Activated T-cell treated with anti-CD3 and anti-CD28 coated beads for 48 hours (primary cell): ENCODE data around the gene STAB2.

ENCODE experiments used
- DNase-seq: peaks from one replicate; pipeline ENCODE4 v3.0.0-alpha.2; 2020; ENCODE audit warnings: low read depth

The STAB2 gene, protein sequence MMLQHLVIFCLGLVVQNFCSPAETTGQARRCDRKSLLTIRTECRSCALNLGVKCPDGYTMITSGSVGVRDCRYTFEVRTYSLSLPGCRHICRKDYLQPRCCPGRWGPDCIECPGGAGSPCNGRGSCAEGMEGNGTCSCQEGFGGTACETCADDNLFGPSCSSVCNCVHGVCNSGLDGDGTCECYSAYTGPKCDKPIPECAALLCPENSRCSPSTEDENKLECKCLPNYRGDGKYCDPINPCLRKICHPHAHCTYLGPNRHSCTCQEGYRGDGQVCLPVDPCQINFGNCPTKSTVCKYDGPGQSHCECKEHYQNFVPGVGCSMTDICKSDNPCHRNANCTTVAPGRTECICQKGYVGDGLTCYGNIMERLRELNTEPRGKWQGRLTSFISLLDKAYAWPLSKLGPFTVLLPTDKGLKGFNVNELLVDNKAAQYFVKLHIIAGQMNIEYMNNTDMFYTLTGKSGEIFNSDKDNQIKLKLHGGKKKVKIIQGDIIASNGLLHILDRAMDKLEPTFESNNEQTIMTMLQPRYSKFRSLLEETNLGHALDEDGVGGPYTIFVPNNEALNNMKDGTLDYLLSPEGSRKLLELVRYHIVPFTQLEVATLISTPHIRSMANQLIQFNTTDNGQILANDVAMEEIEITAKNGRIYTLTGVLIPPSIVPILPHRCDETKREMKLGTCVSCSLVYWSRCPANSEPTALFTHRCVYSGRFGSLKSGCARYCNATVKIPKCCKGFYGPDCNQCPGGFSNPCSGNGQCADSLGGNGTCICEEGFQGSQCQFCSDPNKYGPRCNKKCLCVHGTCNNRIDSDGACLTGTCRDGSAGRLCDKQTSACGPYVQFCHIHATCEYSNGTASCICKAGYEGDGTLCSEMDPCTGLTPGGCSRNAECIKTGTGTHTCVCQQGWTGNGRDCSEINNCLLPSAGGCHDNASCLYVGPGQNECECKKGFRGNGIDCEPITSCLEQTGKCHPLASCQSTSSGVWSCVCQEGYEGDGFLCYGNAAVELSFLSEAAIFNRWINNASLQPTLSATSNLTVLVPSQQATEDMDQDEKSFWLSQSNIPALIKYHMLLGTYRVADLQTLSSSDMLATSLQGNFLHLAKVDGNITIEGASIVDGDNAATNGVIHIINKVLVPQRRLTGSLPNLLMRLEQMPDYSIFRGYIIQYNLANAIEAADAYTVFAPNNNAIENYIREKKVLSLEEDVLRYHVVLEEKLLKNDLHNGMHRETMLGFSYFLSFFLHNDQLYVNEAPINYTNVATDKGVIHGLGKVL (N-terminal part only)

DNA sequence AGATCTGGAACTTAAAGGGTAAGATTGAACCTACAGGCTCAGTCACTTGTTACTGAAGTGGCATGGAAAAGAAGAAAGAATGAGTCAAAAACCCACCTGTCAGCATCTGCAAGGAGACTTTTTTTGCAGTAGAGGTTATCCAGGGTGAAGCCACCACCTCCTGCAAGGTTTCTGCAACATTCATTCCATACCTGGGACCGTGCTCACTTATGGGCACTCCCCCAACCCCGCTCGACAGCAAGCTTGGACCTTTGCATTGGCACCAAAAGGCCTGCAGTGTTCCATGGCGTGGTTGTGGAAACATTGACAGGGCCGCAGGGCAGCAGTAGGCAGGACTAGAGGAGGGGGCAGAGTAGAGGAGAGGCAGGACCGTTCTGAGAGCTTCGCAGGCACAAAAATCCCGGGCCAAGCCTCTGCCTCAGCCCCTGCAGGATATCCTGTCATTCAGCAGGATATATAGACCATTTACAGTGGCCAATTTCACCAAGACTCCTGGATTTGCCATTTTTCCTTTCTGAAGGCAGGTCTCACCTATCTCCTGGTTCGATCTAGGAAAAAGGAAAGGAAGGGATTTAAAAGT lies at the start of gene STAB2:
Gene STAB2, plus strand, starts transcription at position 483 of the 580 bp plus-strand sequence. CDS start 204 bp downstream, outside the sequence.
- no peak for DNase-seq

DNA sequence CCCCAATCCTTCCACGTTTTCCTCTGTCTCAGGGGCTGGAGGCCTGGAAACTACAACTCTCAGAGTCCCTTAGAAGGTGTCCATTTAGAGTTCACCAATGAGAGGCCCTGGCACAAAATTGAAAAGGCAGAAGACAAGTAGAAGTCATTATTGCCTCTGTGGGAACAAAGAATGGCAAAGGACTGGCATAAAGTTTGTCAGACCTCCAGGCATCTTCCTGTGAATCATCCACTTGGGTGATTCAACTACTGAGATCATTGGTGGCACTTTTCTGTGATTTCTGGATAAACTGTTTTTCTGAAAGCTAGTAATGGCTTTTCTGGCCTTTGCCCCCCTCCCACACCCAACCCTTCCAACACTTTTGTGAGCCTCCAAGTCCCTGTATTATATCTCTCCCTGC lies 48.7 kb upstream of the STAB2 start:
- DNase-seq = no peak

DNA sequence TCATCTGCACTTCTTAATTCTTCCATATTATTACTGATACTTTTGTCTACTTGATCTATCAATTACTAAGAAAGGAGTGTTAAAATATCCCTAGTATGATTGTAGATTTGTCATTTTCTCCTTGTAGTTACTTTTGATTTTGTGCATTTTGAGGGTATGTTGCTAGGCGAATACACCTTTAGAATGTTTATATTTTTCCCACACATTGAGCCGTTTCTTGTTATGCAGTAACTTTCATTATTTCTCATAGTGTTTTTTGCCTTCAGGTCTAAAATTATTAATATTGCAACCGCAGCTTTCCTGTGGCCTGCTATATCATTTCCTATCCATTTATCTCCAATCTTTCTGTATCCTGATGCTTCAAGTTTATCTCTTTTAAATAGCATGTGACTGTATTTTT lies 46.8 kb upstream of the STAB2 start:
- DNase-seq = no peak

DNA sequence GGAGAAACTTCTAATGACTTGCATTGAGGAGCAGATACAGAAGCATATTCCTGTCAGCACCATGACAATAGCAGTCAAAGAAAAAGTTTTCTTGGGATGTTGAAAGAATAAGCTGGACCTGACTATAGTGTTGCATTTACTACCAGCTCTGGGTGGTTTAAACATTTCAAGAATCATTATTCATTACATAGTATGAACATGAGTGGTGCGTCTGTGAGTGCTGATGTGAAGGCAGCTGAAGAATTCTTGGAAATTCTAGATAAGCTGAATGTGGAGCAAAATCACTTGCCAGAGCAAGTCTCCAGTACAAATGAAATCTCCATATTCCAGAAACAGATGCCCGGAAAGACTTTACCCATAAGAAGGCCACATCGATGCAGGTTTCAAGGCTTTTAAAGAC lies 45.0 kb upstream of the STAB2 start:
- no peak for DNase-seq

DNA sequence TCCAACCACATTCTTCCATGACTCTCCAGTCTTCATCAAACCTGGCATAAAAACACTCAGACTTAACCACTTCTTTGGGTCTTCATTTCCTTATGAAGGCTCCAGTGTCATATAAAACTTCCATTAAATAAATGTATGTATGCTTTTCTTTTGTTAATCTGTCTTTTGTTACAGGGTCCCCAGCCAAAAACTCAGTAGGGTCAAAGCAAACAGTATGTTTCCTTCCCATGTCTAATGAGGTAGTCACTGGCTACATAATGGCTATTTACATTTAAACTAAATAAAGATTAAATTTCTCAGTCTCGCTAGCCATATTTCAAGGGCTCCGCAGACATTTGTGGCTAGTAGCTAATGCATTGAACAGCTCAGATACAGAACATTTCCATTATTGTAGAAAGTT lies 40.1 kb upstream of the STAB2 start:
- DNase-seq = no peak

DNA sequence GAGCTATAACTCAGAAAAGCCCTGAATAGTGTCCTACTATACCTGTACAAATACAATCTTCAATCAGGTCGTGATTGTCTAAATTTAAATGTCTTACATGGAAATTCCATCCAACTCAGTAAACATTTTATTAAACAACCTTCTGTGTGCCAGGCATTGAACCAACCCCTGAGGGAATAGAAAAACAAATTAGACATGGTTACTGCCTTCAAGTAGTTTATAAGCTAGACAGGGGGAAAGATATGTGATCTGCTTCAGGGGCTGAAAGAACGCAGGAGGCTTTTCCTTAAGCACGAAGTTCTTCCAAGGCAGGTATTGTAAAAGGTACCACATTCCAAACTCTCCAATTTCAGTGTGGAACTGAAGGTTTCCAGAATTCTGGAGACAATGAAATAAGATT lies 39.7 kb upstream of the STAB2 start:
- no peak for DNase-seq

DNA sequence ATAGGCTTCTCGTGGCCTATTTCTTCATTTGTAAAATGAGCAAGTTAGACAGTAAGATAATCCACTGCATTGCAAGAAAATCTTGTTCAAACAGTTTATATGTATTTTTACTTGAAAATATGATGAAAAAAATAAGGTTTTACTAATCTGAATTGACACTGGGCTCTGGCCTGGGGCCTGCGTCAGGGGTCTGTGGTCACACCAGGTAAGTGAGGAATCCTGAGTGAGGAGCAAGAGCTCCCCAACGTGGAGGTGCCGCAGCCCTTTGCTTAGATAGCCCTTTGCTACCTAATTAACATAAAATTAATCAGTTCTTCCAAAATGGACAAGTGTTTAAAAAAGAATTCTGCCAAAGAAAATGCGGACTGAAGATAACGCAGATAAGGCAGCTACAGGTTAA lies 39.1 kb upstream of the STAB2 start:
- no peak for DNase-seq

DNA sequence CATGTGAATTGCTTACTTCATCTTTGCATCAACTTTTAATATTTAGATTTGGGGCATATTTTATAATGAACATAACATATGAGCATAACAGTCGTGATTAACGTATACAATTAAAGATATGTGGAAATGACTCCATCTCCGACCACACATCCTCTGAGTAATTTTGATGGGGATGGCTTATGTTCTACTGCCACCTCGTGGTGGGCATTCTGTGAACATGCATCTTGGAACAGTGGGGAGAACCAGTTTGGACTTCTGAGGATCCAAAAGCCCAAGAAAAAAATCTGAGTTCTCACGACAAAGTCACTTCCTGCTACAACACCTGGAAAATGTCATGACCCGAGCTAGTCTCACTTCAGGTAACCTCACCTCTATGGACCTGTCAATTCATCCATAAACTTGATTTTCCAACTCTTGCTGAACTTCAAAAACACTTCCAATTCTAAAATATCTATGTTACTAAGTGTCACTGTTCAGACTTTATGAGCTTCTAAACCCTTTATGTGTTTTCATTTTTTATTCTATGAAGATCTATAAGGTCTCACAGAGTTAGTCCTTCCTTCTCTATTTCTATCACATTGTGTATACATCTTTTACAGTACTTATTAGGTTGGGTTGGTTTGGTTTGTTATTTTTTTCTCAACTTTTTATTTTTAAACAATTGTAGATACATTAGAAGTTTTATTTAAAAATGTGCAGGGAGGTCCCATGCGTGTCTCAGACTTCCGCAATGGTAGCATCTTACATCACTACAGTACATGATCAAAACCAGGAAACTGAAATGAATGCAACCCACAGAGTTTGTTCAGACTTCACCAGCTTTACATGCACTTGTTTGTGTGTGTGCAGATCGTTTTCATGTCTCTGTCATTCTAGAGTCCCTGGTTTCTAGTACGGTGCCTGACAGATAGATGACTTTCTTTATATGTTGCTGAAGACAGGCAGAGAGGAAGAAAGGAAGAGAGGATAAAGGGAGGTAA lies 38.2 kb upstream of the STAB2 start:
- peak; percentile 60 for DNase-seq

DNA sequence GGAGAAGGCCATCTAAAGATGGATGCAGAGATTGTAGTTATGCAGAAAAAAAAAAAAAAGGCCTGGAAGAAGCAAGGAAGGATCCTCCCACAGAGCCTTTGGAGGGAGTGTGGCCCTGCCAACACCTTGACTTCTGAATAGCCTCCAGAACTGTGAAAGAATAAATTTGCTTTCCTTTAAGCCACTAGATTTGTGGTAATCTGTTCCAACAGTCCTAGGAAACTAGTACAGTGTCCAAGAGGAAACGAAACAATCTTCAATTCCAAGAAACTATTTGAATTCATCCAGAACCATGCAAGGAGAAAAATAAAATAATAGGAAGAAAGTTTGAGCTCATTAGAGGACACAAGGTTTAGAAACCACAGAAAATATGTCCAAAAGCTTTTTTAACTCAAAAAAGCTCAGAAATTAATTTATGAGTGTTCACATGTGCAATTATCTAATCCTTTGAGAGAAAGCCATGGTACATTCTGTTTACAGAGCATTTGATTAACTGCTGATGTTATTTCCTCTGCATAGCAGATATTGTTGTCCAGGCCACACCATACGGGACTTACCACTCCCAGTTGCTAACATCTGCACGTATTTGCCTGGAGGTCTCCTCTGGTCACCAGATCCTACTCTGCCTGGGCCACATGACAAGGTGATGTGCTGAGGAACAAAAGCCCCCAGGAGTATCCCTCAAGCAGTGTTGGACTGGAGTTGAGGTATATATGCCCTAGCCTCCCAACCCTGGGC lies 30.0 kb upstream of the STAB2 start:
- DNase-seq = no peak

DNA sequence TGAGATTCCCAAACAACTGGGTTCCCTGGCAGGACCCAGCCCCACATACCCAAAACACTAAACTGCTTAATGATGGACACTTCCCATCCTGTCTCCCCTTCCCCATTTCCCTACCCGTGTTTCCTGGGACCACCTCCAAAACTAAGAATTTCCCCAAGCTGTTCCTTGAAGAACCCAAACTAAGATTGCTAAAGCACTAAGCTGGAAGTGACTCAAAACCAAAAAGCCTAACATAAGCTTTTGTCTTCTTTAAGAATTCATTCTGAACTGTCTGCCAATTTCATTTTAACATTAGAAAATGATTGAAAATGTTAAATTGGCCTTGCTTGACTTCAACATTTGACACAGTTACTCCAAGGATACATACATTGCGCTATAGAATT lies 29.5 kb upstream of the STAB2 start:
- DNase-seq = no peak

DNA sequence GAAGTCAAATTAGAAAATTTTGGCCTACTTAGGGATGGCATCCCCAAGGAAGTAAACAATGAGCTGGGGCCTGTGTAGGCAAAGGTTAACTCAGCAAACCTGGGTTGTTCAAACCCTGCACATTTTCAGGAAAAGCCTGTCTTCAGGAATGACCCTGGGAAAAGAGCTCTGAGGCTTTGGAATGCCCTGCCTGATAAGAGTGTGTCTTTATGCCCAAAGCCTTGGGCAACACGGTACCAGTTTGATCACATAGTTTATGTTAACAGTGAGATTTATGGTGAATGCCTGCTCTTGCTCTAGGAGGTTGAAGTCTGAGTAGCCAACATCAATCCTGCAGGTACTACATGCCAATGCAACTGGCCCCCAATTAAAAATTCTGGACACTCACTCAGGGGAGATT lies 28.2 kb upstream of the STAB2 start:
- no peak for DNase-seq

DNA sequence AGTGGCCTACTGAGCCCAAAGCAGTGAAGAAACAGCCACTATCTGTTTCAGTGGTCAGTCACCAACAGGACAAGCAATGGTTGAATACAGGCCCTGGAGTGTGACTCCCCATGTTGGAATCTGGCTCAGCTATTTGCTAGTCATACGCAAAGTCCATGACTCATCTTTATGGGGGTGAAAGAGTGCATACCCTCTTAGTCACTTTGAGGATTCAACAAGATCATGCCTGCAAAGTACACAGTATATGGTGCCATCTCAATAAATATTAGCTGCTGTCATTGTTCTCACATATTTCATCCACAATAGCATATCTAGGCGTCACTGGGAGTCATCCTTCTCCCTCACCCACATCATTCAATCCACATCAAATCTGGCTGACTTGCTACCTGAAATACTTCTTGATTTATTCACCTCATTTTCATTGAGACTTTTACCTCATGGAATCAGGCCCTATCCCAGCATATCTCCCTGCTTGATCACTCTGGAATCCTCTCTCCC lies 26.4 kb upstream of the STAB2 start:
- DNase-seq = no peak

DNA sequence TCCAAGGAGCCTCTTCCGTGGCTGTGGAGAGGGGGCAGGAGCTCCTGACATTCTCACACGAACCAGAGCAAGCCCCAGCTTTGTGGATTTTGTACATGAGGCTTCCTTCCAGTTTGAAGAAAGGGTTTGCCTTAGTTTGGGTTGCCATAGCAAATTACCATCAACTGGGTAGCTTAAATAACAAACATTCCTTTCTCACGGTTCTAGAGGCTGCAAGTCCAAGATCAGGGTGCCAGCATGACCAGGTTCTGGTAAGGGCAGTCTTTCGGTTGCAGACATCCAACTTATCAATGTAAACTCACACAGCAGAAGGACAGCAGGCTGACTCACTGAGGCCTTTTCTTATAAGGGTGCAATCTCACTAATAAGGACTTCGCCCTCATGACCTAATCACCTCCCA lies 25.9 kb upstream of the STAB2 start:
- DNase-seq = no peak

DNA sequence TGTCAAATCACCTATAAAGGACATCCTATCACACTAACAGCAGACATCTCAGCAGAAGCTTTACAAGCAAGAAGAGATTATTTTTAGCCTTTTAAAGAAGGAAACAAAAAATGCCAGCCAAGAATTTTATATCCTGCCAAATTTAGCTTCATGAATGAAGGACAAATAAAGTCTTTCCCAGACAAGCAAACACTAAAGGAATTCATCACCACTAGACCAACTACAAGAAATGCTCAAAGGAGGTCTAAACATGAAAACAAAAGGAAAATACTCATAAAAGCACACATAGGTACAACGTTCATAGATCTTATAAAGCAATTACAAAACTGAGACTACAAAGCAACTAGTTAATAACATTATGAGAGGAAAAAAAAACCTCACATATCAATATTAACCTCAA lies 20.7 kb upstream of the STAB2 start:
- no peak for DNase-seq

DNA sequence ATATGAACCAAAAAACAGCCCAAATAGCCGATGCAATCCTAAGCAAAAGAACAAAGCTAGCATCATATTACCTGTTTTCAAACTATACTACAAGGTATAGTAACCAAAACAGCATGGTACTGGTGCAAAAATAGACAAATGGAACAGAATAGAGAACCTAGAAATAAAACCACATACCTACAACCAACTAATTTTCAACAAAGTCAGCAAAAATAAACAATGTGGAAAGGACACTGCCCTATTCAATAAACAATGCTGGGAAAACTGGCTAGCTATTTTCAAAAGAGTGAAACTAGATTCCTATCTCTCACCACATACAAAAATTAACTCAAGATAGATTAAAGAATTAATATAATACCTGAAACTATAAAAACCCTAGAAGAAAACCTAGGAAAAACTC lies 17.8 kb upstream of the STAB2 start:
- DNase-seq = no peak

DNA sequence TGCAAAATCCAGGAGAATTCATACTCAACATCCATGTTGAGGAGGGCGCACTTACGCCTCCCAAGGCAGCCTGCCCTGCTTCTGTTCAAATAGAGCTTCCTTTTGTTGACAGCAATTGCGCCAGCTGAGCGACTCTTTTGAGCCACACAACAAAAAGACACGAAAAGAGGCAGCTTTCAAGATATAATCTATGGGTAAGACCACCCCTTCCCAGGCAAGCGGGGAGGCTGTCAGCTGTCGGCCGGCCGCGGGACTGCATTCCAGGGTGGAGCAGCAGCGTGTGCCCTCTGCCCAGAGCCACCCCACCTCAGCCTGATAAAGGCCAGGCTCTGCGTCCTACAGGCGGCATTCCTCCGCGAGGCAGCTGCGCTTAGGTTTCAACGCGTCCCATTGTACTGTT lies 15.8 kb upstream of the STAB2 start:
- DNase-seq = no peak

DNA sequence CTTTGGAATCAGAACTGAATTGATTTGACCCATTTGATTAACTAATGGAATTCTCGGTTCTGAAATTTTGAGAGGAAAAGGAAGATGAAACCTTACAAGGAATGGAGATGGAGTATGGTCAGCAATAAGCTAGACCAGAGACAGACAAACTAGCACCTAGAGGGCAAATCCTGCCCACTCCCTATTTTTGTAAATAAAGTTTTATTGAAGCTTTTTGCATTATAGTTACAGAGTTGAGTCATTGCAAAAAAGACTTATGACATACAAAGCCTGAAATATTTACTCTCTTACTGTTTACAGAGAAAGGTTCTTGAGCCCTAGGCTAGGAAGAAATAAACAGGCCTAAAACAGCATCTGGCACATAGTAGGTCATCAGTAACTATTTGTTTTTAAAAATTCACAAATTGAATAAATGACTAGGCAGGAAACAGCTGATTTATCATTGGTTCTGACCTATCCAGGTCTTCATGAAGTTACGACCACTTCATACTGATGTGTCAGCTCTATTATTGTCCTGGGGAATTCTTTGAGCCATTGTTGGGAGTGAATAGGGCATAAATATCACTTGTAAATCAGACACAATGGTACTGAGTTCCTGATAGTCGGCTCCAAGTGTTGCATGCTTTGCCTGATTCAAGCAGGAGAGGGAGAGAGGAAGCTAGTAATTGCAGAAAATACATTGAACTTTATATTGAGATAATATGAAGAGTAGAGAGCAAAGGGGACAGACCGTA lies 14.6 kb upstream of the STAB2 start:
- no peak for DNase-seq

DNA sequence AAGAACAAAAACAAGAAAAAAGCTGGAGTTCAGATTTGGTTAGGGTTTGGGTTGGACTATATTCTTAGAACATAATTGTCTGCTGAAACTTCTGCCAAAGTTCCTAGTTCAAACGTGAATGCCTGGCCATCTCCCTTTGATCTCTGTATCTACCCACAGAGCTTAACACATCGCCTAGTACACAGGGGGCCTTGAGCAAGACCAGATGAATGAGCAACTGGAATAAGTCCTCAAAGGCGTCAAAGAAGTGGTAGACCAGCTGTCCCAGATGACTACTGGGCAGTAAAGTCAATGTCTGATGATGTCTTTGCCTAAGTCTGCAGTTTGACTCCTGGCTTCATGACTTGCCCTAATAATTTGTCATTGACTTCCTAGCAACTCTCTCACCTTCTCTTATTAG lies 13.9 kb upstream of the STAB2 start:
- no peak for DNase-seq

DNA sequence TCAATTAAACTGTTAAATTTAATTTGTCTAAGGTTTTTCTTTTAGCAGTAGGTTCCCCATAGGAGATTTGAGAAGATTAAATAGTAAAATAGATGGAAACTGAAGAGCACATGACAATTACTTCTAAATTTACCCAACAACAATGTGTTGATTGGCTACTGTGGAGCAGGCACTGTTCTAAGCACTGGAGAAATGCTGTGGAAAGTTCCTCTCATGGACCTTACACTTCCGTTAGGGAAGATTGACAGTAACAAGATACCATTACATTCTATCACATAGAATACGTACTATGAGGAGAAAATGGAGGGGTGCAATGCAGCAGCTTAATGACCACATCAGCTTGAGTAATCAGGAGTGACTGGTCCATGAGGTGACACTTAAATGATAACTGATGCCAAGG lies 8.1 kb upstream of the STAB2 start:
- no peak for DNase-seq
